HG03066 (cell line): Measurements from ENCODE around the gene ARHGAP21.

Experiments used
- ATAC-seq: cut with Tn5 transposase; IDR thresholded peaks from one replicate; pipeline ENCODE4 v1.9.1; 2021; ENCODE audit warnings: low read depth; ENCODE audit not compliant: unreplicated experiment

ARHGAP21 gene

DNA sequence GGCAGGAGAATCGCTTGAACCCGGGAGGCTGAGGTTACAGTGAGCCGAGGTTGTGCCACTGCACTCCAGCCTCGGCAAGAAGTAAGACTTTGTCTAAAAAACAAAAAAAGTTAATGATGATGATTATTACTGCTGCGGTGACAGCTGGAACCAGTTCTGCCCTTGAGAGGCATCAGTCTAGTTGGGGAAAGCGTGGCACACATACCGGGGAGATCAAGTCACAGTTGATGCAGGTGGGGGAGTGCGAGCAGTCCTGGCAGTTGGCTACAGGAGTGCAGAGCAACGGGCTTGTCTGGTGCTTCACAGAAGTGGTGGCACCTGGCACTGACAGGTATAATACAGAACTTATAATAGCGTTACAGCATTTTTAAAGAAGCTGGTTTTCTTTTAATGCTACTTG is 173.0 kb downstream of the ARHGAP21 start:
- no peak for ATAC-seq

DNA sequence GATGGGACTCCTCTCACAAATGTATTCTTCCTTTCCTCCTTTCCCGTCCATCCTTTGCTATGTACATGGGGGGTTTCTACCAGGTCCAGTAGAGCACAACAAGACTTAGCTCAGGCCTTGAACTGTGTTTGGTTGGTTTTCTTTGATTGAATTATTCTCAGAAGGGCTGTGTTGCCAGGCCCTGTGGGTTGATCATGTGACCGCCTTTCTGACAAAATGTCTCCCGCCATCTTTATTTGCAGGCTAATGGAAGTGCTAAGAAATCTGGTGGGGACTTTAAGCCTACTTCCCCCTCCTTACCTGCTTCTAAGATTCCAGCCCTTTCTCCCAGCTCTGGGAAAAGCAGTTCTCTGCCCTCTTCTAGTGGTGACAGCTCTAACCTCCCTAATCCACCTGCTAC is 178.1 kb downstream of the ARHGAP21 start:
- ATAC-seq: no peak

DNA sequence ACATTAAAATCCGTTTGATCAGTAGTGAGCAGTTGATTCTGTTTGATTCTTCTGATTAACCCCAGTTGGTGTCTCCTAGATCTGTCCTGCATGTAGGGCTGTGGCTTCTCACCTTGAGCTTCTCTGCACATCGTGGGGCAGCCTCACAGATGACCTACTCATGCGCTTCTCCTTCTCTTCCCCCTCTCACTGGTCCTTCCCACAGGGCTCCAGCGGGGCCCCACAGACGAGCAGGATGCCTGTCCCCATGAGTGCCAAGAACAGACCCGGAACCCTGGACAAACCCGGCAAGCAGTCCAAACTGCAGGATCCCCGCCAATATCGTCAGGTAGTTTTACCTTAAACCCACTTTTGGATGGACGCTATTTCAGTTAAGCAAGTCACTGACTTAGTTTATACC is 178.9 kb downstream of the ARHGAP21 start:
- ATAC-seq: no peak

DNA sequence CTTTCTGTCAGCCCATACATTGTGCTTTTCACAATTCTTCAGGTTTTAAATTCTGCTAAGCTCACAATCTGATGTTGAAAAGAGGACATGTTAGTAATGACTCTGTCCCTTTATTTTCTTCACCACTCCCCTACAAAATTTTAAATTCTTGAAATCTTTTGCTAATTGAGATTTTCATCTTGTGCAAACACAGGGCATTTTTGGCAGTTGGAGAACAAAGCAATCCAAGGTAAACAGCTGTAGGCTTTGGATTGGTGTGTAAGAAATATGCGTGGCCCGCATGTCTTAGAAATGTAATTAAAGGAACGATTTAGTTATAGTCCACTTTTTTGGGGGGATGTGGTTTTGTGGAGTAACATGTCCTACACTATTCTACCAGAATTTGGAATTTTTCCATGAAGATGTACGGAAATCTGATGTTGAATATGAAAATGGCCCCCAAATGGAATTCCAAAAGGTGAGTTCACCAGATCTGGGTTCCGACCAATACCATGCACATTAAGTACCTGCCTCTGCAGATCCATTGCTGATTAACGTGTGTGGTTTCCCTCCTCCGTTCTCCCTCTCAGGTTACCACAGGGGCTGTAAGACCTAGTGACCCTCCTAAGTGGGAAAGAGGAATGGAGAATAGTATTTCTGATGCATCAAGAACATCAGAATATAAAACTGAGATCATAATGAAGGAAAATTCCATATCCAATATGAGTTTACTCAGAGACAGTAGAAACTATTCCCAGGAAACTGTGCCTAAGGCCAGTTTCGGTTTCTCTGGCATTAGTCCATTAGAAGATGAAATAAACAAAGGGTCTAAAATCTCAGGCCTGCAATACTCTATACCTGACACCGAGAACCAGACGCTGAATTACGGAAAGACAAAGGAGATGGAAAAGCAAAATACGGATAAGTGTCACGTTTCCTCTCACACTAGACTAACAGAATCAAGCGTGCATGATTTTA is 181.1 kb downstream of the ARHGAP21 start:
- no peak for ATAC-seq

DNA sequence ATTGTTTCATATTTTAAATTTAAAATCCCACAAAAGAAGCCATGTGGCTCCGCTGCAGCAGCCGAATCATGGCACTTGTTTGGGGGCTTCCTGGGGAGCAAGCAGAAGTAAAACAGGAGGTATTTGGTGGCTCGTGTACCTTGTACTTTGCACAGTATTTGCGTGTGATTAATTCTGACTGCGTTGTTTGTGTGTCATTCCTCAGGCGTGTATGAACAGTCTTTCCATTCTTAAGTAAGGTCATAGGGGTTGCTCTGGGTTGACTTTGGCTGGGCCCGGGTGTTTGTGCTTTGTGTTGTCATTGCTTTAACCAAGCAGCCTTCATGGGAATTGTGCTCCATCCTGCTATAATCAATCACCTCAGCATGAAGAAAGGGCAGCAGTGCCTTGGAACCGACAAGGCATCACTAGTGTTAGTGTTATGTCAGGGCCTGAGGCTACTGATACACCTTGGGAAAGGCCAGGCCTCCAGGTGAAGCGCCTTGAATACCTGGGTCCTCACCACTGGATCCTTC is 182.4 kb downstream of the ARHGAP21 start:
- ATAC-seq: no peak

GRCh38 chr10:24536636-24537035 is 187.1 kb downstream of the ARHGAP21 start:
- ATAC-seq: no peak

- no peak for ATAC-seq
Measured at GRCh38 chr10:24533981-24534380, 189.7 kb downstream of the ARHGAP21 start.
